ENCODE results near the gene KCNB1. TPM values are rescaled to one million over a fixed set of nuclear protein-coding genes. Genes with fewer than 3 reads are reported as not detected.

The KCNB1 gene
- total RNA-seq, 1 experiment from 2014 or later = not detected

DNA sequence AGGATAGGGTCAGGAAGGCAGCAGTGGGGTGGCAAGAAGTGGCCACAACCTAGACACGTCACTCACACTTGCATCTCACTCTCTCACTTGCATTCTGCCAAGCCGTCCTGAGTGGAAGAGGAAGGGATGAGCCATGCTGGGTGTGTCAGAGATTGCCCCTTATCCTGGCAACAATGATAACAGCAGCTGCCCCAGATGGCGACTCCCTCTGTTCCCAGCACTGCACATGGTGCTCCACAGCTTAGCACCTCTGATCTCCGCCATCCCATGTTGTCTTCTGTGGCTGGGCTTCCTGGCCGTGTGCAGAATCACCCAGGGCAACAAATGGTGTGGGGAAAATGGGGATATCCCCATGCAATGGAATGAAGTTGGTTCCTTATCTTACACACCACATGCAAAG, 11.1 kb downstream of the KCNB1 start:
- no peak for DNase-seq (ENCODE audit: low spot score)

DNA sequence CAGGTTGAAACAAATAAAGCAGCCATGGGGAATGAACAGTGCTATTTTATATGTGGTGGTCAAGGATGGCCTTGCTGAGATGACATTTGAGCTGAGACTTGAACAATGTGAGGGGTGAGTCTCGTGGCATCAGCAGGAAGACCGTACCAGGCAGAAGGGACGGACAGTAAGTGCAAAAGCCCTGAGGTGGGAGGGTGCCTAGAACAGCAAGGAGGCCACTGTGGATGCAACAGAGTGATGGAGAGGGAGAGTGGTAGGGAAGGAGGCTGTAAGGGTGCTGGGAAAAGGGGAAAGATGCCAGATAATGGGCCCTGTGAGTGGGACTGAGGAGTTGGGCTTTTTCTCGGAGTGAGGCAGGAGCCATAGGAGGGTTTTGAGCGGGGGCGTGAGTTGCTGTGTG, 11.5 kb downstream of the KCNB1 start:
- DNase-seq (ENCODE audit: low spot score) = no peak

DNA sequence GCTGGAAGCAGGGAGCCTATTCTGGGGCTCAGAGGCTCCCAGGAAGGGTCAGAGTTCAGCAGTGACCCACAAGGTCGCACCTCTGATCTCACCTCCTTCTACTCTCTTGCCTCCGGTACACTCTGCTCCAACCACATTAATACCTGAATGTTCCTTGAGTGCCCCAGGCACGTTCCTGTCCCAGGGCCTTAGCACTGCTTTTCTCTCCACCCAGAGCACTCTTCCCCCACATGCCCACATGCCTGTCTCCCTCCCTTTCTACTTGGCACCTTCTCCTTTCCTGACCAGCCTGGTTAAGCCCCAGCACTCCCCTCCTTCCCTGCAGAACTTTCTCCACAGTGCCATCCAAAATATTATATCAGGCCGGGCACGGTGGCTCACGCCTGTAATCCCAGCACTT, 13.4 kb downstream of the KCNB1 start:
- DNase-seq (ENCODE audit: low spot score) = no peak

DNA sequence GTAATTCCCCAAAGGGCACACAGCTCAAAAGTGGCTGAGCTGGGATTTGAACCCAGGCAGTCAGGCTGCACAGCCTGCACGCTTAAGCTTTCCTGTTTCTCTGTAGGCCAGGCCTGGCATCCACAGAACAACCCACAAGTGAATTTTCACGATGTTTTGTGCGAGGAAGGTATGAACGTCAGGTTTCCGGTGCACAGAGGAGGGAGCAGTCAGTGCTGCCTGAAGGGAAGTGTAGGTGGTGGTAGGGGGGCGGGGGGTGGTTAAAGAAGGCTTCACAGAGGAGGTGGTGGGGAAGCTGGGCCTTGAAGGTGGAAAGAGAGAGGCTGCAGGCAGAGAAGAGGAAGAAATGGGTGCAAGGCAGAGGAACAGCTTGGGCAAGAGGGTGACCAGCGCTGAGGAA, 14.1 kb downstream of the KCNB1 start:
- no peak for DNase-seq (ENCODE audit: low spot score)

DNA sequence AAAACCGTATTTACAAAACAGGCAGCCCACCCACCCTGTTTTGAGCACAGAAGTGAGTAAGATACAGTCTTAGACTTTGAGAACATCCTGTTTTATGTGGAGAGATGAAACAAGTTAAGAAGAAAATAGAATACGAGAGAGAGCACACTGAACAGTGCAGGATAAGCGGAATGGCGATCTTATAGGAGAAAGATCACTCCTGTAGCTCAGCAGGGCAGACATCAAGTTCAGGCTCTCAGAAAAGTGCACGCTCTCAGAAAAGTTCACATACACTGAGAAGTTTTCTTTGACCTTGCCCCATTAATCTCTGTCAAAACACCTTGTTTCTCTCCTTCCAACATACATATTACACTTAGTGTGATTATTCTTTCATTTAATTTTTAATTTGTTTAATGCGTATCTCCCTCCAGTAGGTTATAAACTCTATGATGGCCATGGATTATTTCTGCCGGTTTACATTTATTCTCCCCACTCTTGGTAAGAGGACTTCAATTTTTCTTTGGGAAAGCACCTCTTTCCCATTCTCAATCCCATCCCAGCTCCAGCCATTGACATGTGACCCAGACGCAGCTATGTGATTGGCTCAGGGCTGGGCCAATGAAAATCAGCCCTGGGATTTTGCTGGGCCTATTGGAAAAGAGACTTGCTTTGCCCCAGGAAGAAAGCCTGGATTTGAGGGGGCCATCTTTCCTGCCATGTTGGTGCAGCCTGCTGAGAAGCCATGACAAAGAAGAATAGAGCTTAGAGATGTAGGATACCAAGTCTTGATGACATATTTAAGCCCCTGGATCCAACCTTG, 16.2 kb downstream of the KCNB1 start:
- no peak for DNase-seq (ENCODE audit: low spot score)

DNA sequence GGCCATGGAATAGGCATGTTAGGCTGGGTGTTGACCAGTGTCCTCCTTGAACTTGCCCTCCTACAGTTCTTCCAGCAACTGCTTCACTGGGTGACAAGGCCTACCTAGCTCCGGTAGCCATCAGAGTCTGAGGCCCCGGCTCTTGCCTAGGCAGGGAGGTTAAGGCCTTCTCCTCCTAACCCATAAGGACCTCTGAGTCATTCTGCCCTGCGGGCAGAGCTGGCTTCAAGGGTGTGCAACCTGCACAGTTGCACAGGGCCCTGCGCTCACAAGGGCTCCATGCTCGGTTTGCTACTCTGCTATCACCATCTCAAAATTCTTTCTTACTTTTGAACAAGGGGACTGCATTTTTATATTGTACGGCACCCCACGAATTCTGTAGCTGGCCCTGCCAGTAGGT, 17.9 kb downstream of the KCNB1 start:
- no peak for DNase-seq (ENCODE audit: low spot score)

DNA sequence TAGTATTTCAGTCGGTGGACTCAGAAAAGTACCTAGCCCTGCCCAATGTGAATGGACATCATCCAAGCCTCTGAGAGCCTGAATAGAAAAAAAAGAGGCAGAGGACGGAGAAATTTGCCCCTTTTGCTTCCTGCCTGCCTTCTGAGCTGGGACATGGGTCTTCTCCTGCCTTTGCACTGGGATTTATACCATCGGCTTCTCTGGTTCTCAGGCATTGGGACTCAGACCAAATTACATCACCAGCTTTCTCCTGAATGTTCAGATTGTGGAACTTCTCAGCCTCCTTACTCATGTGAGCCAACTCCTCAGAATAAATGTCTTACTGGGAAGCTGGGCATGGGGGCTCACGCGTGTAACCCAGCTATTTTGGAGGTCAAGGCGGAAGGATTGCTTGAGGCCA, 19.8 kb downstream of the KCNB1 start:
- DNase-seq (ENCODE audit: low spot score) = no peak

DNA sequence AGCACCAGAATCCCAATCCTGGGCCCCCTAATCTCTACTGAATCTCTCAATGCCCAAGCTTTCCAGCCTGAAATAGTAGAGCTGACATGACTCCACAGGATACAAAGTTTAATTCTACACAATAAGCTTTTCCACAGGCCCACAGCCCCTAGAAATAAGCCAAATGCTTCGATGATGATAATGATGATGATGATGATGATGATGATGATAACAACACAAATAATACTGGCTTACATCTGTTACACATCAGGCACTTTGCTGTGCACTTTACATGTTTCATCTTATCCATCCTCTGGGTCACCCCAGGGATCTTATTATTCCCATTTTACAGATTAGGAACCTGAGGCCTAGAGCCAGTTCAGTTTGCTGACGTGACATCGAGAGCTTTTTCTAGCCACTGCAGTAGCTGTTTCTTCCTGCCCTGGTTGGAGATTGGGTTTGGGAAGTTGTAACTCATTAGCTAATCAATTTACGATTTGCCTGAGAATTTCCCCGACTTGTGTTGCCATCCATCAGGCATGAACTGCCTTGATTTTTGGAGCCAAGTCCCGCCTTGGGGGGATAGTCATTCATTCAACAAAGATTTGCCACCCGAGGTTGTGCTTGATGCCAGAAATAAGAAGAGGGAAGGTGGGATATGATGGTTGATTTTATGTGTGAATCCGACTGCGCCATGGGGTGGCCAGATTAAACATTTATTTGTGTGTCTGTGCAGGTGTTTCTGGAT, 20.4 kb downstream of the KCNB1 start:
- no peak for DNase-seq (ENCODE audit: low spot score)

DNA sequence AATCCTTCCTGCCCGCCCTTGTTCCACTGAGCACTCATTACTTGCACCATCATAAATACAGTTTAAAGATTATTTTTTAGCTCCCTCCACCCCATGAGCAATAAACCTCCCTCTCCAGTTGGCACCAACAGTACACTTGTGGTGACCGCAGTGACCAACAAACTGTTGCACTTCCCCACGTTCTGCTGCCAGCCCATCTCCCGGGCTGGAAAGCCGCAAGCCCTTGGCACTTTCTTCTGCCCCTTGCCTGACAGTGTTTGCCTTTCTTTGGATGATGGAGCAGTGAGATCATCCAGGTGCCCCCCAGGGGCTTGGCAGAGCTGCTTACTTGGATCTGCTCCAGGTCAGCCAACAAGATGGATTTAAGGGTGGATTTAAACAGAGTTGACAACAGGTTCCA, 21.6 kb downstream of the KCNB1 start:
- DNase-seq (ENCODE audit: low spot score) = no peak

DNA sequence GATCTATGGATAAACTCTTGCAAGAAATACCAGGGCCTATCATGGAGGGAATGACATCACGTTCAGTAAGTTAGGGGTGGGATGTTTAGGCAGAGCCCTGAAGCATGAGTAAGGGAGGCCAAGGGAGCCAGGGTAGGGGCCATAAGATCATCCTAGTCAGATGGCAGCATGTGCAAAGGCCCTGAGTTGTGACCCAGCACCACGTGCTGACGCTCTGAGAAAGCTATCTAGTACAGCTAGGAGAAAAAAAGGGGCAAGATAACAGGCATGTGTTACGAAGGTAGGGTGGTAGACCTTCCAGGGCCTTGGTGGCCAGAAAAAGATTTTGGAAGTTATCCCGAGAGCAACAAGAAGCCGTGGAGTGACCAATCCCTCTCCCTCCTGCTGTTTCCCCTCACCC, 22.3 kb downstream of the KCNB1 start:
- DNase-seq (ENCODE audit: low spot score) = no peak

DNA sequence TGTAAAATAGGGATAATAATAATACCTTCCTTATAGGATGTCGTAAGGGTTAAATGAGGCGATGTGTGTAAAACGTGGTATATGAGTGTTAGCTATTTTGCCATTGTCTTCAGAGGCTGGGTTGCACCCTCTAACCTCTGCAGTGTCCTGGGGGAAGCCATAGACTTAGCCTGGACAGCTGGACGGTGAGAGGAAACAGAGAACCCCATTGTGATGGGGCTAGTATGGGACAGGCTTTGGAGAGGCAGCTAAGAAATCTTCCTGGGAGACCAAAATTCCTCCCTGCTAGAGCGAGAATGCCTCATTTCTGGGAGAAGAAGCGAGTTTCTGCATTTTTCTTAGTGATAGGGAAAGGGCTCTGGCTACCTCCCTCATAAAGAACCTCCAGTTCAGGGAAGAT, 22.8 kb downstream of the KCNB1 start:
- DNase-seq (ENCODE audit: low spot score) = no peak

DNA sequence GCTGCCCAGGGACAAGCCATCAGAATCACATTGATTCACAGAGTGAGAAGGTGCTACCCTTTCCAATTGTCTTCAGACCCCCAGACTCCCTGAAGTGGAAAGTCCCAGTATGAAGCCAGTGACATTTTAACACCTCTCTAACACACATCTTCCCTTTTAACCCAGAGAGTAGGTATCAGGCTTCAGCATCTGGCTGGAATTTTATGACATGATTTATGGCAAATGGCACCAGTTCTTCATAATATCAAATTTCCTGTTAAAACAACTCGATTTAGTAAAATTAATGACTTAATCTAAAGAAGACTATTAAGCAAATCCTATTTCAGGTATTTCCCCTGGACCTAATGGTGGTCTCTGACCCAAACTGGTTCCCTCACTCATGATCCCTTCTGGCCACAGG, 25.0 kb downstream of the KCNB1 start:
- no peak for DNase-seq (ENCODE audit: low spot score)

DNA sequence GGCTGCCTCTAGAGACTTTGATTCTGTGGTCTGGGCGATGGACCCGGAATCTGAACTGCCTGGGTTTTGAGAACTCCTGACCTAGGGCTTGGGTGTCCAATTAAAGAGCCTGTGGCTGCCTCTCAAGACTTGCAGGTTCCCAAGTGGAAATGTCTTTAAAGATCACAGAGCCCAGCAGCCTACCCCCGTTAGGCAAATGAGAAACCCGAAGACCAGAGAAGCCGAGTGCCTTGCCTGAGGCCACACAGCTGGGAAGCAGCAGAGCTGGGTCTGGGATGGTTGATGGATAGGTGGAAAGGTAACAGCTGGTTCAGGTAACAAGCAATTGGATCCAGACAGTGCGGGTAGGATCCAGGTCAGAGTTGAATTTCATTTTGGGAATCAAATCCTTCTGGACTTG, 25.8 kb downstream of the KCNB1 start:
- no peak for DNase-seq (ENCODE audit: low spot score)

DNA sequence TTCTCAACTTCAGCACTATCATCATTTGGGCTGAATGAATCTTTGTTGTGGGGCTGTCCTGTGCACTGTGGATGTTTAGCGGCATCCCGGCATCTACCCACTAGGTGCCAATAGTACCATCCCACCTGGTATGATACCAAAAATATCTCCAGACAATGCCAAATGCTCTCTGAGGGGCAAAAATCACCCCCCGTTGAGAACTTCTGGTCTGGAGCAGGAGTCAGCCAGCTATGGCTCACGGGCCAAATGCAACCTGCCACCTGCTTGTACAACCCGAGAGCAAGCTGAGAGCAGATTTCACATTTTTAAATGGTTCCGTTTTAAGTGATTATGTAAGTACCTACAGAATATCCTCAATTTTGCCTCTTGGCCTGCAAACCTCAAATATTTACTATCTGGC, 26.8 kb downstream of the KCNB1 start:
- DNase-seq (ENCODE audit: low spot score) = no peak

DNA sequence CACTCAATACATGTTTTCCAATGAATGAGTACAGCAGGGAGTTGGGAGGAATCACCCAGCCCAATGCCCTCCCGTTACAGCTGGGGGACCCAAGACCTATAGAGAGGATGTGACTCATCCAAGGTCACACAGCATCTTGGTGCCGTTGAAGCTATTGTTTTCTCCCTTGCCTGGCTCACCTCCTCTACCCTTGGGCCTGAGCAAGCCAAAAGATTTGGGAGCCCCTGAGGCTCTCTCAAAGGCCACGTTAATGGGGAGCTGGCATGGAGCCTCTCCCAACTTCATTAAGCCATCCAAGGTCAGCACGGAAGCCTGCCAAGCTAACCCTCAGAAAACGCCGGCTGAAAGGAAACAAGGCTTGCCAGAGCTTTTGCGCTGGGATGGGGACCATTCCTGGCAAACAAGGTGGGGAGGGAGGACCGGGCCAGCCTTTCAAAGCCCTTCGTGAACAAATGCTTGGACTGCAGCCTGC, 30.4 kb downstream of the KCNB1 start:
- DNase-seq (ENCODE audit: low spot score) = no peak

DNA sequence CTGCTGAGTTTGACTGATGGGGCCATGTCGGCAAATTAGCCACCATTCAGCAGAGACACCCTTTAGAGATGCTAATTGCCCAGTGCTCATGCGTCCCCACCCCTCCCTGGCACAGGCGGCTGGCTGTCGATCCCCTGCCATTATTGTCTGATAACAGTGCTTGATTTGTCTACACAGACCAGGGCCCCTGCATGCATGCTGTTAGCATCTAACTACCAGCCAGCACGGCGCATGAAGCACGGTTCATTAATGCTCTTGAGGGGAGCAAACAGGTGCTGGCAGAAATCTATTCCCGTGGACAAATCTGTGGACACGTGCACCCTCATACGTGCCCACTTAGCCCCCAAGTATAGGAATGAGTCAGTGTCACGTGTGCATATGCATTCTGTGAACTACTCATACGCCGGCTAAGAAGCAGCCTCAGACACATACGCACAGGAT, 32.2 kb downstream of the KCNB1 start:
- no peak for DNase-seq (ENCODE audit: low spot score)

DNA sequence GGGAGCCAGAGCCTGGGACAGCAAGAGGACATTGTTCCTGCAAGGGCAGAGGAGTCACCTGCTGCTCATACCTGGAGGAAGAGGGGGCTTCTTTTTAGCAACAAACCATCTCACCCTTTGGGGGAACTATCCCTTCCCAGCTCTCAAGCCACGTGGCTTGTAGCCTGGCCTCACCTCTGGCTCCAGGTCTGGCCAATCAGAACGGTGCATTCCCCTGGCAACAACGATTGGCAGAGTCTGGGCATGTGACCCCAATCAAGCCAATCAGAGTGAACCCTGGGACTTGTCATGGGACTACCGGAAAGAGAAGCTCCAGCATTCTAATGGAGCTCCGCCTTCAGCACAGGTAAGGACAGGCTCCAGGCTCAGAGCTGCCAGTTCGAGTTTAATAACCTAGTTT, 33.6 kb downstream of the KCNB1 start:
- peak; percentile 44 for DNase-seq (ENCODE audit: low spot score)

DNA sequence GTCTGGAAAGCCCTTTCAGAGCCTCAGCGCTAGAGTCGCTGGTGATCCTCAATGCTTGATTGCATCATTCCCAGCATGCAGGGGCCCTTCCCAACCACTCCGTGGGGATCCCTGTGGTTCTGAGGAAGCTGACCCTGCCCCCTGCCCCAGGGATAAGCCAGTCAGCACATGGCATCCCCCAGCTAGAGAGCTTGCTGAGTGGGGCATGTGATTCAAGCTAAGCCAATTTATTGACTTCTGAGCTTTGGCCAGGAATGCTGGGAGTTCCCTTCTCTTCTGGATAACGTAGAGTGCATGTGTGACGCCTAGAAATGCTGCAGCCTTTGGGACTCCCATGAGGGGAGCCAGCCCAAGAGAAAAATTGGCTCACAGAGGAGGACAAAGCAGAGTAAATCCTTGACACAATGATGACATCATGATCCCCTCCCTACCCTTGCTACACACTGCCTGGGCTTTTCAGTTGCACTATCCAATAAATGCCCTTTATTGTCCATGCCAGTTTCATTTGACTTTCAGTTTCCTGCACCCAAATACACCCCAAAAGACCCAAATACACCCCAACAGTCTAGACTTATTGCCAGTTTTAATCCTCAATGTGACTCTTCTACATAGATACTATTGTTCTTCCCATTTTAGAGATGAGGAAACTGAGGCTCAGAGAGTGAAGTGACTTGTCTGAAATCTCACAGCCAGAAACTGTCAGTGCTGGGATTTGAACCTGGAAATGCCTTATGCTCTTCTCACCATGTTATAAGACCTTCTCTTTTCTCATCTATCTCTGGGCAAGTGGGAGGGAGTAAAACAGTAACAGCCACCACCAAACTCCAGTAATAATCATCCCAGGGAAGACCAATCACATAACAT, 34.3 kb downstream of the KCNB1 start:
- no peak for DNase-seq (ENCODE audit: low spot score)

DNA sequence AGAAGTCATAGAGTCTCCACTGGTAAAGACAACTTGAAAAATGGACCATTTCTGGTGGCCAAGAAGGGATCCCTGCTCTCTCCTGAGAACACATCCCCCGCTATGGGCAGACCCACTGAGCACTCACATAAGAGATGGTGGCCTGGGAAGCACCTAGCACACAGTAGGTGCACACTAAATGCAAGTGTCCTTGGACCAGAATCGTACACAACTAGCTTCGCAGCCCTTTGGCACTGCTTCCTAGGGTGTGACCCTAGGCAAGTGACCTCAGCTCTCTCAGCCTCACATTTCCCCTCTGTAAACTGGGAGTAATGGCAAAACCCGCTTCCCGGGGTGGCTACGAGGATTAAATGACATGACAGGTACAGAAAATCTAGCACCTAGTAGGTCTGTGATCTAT, 35.1 kb downstream of the KCNB1 start:
- no peak for DNase-seq (ENCODE audit: low spot score)

DNA sequence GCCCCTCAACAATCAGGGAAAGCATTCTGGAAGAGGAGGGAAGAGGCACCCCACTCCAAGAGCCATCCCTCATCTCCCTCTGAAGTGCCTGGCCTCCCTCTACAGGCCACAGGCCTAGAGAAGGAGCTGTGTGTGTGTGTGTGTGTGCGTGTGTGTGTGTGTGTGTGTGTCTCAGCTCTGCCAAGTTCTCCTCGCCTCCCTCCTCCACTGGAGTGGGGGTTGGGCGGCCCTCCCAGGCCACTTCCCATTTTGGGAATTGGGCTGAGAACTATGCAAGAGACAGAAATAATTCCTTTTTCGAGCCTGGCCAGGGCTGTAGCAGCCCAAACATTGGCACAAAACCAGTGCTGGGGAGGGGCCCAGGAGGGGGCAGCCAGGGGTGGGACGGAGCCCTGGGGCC, 35.7 kb downstream of the KCNB1 start:
- no peak for DNase-seq (ENCODE audit: low spot score)

DNA sequence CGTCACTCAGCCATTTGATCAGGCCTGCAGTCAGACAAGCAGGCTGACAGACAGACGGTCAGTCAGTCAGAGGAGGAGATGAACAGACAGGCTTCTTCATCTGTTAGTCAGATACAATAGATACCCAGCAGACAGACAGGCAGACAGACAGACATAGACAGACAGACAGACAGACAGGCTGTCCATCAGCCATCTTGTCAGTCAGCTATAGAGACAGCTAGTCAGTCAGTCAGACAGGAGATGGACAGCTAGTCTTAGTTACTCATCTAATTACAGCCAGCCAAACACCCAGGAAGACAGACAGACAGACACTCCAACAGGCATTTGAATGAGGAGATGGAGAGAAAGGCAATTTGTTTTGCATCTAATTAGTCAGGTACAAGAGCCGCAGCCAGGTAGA, 36.4 kb downstream of the KCNB1 start:
- DNase-seq (ENCODE audit: low spot score) = no peak

DNA sequence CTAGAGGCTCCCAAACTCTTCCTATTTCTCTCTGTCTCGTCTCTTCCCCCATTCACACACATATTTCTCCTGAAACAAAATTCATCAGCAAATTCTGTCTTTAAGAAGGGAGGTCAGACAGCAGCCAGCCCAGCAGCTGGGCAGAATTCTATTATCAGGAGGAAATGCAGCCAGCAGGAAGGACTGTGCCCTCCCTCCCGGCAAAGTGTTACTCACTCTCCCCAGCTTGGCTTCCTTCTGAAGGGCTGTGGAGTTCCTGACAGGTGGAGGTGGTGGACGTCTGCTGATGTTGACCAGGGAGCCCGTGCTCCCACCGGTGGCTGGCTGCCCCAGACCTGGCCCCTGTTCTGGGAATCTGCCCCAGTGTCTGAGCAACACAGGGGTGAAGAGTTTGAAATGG, 37.3 kb downstream of the KCNB1 start:
- no peak for DNase-seq (ENCODE audit: low spot score)

Data from HT-29 (cell line).